ENCODE results near the gene PDIA5.
A peak's percentile ranks its signal among the peaks of the same experiment; 100 is the strongest.

The PDIA5 gene

DNA sequence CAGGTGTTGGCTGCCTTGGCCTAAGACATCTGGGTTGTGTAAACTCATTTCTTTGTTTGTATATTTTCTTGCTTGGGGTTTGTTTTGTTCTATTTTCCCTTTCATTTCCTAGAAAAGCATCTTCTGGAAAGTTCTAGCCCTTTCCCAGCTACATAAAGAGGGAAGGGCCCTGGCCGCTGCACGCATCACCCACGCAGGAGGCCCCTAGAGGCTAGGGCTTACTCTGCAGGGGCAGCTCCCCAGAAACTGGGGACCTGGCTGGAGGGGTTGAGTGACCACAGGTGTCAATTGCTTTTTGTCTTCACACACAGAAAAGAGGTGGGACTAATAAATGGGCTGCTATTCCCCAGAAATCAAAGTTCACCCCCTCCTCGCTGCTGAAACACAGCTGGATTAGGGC is 52.6 kb downstream of the PDIA5 start:
- H3K4me3 ChIP-seq (ENCODE audit: low read depth, low read length), result no peak overlapping the region
- H3K27ac ChIP-seq, result 0 out of 2 replicates have a peak overlapping the region, but pooled peaks have one; percentile 20
- TF ChIP-seq, protein P1, sequence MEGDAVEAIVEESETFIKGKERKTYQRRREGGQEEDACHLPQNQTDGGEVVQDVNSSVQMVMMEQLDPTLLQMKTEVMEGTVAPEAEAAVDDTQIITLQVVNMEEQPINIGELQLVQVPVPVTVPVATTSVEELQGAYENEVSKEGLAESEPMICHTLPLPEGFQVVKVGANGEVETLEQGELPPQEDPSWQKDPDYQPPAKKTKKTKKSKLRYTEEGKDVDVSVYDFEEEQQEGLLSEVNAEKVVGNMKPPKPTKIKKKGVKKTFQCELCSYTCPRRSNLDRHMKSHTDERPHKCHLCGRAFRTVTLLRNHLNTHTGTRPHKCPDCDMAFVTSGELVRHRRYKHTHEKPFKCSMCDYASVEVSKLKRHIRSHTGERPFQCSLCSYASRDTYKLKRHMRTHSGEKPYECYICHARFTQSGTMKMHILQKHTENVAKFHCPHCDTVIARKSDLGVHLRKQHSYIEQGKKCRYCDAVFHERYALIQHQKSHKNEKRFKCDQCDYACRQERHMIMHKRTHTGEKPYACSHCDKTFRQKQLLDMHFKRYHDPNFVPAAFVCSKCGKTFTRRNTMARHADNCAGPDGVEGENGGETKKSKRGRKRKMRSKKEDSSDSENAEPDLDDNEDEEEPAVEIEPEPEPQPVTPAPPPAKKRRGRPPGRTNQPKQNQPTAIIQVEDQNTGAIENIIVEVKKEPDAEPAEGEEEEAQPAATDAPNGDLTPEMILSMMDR (IDR thresholded peaks at IDR 0.05; ENCODE audit: low read depth, low read length), result no peak
- peaks cover 90% of the 10 kb centered on the region for H3K36me3 ChIP-seq
- H3K9me3 ChIP-seq (ENCODE audit: severe bottlenecking), result no peaks in the 10 kb centered on the region
- DNase-seq, result no peak
- H3K27me3 ChIP-seq (ENCODE audit: insufficient read depth, low read depth, severe bottlenecking), result no peaks in the 10 kb centered on the region

DNA sequence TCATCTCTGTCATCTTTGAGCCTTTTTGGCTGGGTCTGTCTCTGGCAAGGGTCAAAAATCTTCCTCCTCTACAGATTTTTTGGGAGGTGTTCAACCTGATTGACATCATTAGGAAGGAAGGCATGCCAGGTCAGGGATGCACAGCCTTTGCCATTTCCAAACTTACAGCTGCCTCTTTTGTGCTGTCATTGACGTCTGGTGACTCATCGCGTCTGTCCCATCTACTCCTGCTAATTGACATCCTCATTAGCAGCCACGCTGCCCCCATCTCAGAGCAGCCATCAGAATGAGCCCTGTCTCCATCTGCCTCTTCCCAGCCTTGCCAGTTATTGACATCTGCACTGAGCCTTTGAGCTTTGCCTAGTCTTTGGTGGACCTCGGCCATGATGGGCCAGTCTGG is 53.0 kb downstream of the PDIA5 start:
- Histone ChIP-seq H3K27me3 (ENCODE audit: insufficient read depth, low read depth, severe bottlenecking) (no peaks in the 10 kb centered on the region), H3K4me3 (ENCODE audit: low read depth, low read length) (no peak overlapping the region), H3K36me3 (peaks cover 91% of the 10 kb centered on the region), H3K27ac (0 out of 2 replicates have a peak overlapping the region, but pooled peaks have one; percentile 20), H3K9me3 (ENCODE audit: severe bottlenecking) (no peaks in the 10 kb centered on the region)
- no peak for DNase-seq
- TF ChIP-seq, protein P1 (IDR thresholded peaks at IDR 0.05; ENCODE audit: low read depth, low read length), result no peak

DNA sequence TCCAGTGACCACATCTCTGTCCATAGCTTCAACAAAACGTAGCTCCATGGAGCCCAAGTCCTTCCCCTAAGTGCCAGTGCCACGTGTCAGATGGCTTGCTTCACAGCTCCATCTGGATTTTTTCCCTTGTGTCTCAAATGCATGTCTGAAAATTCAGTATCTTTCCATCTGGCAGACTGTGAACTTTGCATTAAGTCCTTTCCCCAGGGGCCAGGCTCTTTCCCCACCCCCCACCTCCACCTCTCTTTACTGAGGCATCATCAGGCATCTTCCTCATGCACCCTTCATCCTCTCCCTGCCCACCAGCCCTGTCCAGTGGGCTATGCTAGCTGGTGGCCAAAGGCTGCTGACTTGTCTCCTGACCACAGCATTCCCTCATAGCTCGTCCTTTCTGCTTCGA is 53.7 kb downstream of the PDIA5 start:
- H3K27ac ChIP-seq, result peak overlapping the region; percentile 53
- TF ChIP-seq, protein P1 (IDR thresholded peaks at IDR 0.05; ENCODE audit: low read depth, low read length), result no peak
- no peaks in the 10 kb centered on the region for H3K27me3 ChIP-seq (ENCODE audit: insufficient read depth, low read depth, severe bottlenecking)
- H3K36me3 ChIP-seq, result peaks cover 91% of the 10 kb centered on the region
- H3K9me3 ChIP-seq (ENCODE audit: severe bottlenecking), result no peaks in the 10 kb centered on the region
- DNase-seq, result no peak
- no peak overlapping the region for H3K4me3 ChIP-seq (ENCODE audit: low read depth, low read length)

DNA sequence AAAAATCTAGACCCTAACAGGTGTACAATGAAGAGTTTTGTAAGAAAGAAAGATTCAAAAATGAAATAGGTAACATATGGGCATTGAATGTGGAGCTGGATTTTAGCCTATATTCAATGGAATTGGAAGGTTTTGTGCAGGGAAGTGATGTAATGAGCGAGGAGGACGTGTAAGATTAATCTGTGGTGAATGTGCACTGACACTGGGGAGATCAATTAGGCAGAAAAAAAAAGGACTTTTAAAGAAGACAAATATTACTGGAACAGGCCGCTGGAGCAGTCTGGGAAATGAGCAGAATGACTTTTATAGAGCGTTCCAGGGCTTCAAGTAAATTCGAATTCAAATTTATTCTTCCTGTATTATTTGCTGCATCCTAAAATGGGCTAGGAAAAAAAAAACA is 55.2 kb downstream of the PDIA5 start:
- H3K27ac ChIP-seq, result peak overlapping the region; percentile 53; the same call in 1 of the 2 replicates
- no peaks in the 10 kb centered on the region for H3K9me3 ChIP-seq (ENCODE audit: severe bottlenecking)
- no peaks in the 10 kb centered on the region for H3K27me3 ChIP-seq (ENCODE audit: insufficient read depth, low read depth, severe bottlenecking)
- H3K4me3 ChIP-seq (ENCODE audit: low read depth, low read length), result no peak overlapping the region
- DNase-seq, result no peak
- TF ChIP-seq, protein P1 (IDR thresholded peaks at IDR 0.05; ENCODE audit: low read depth, low read length), result no peak
- peaks cover 92% of the 10 kb centered on the region for H3K36me3 ChIP-seq

DNA sequence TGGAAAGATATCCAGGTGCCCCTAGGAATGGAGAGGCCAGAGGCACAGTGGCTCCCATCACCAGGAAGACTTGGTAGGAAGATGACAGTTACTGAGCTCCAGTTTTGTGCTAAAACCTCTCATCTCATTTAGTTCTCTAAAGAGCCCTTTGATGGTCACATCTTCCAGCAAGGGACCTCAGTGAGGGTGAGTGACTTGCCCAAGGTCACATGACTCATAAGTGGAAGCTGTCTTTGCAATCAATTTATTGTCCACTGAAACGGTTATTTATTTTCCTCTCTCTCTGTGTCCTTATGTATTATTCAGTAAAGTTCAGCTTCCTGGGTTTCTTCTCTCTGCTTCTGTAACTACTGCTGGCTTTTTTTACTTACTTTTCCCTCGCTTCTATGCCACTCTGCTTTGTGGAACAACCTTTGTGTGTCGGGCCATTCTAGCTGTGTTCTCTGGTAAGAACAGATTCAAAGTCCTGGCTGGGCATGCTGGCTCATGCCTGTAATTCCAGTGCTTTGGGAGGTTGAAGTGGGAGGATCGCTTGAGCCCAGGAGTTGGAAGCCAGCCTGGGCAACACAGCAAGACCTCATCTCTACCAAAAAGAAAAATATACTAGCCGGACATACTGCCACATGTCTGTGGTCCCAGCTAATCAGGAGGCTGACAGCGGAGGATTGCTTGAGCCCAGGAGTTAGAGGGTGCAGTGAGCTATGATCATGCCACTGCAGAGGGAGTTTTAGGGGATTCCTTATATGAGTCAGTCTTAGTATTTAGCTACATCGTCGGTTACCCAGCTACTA is 55.9 kb downstream of the PDIA5 start:
- H3K4me3 ChIP-seq (ENCODE audit: low read depth, low read length), result no peak overlapping the region
- DNase-seq, result no peak
- peaks cover 95% of the 10 kb centered on the region for H3K36me3 ChIP-seq
- TF ChIP-seq, protein P1 (IDR thresholded peaks at IDR 0.05; ENCODE audit: low read depth, low read length), result no peak
- H3K27ac ChIP-seq, result peak overlapping the region; percentile 64
- H3K9me3 ChIP-seq (ENCODE audit: severe bottlenecking), result no peaks in the 10 kb centered on the region
- H3K27me3 ChIP-seq (ENCODE audit: insufficient read depth, low read depth, severe bottlenecking), result no peaks in the 10 kb centered on the region

Measured in WERI-Rb-1 (cell line).